GM10248 (cell line): ENCODE data around the gene ANKEF1.

ENCODE experiments used
- CTCF ChIA-PET: fragments of 300-600 bp; sonication (Branson Sonifier 250); formaldehyde crosslinking; extraction: SDS; loops from one replicate; lab custom pipeline; 2021; ENCODE audit warnings: antibody characterized with exemption; lab: Yijun Ruan, JAX
- POLR2A ChIA-PET: fragments of 350-650 bp; sonication (Branson Sonifier 250); formaldehyde crosslinking; extraction: SDS; loops from one replicate; lab custom pipeline; 2020; ENCODE audit warnings: antibody characterized with exemption; lab: Yijun Ruan, JAX
- DNase-seq: peaks from one replicate; pipeline ENCODE4 v3.0.0; 2012; ENCODE audit errors: extremely low spot score
- CTCF ChIP-seq: IDR thresholded peaks from 2 replicates; pipeline ENCODE4 v1.5.1; 2012; ENCODE audit warnings: mild to moderate bottlenecking, low read depth; ENCODE audit errors: extremely low read depth, missing control alignments, control extremely low read depth

The ANKEF1 gene

GRCh38 chr20:10077081-10077471 is 42.3 kb downstream of the ANKEF1 start:
- POLR2A ChIA-PET: no interaction called here
- no peak for TF ChIP-seq CTCF
- CTCF ChIA-PET: interaction anchor here (0.8 to 4.8 kb wide), 7 partner anchors 9 to 99 kb away, joined by 3 to 32 read pairs (median 3); no protein-coding TSS in a partner anchor
- DNase-seq: no peak

GRCh38 chr20:10077886-10078285 is 43.1 kb downstream of the ANKEF1 start:
- POLR2A ChIA-PET: no interaction called here
- CTCF ChIA-PET: interaction anchor here (1.5 to 4.8 kb wide), 5 partner anchors 13 to 30 kb away, joined by 3 to 32 read pairs (median 4); no protein-coding TSS in a partner anchor
- no peak for TF ChIP-seq CTCF
- DNase-seq: no peak

- CTCF ChIA-PET: interaction anchor here (1.5 to 4.8 kb wide), 4 partner anchors 12 to 31 kb away, joined by 3 to 32 read pairs (median 4); no protein-coding TSS in a partner anchor
- DNase-seq: no peak
- POLR2A ChIA-PET: no interaction called here
- TF ChIP-seq CTCF: no peak
These were observed 43.6 kb downstream of the ANKEF1 start for GRCh38 chr20:10078403-10078802.

- POLR2A ChIA-PET: no interaction called here
These were observed 45.2 kb downstream of the ANKEF1 start for GRCh38 chr20:10079964-10080363.

GRCh38 chr20:10080574-10080973 is 45.8 kb downstream of the ANKEF1 start:
- ChIA-PET CTCF (interaction anchor here (4.8 kb wide), 1 partner anchor 10 kb away, joined by 32 read pairs; no protein-coding TSS in a partner anchor), POLR2A (no interaction called here)
- no peak for DNase-seq
- no peak for TF ChIP-seq CTCF

More at GRCh38 chr20:10079964-10080363, 45.2 kb downstream of the ANKEF1 start:
- CTCF ChIA-PET: interaction anchor here (4.8 kb wide), 1 partner anchor 11 kb away, joined by 32 read pairs; no protein-coding TSS in a partner anchor
- TF ChIP-seq CTCF: no peak
- no peak for DNase-seq

- POLR2A ChIA-PET: no interaction called here
- no peak for TF ChIP-seq CTCF
- no peak for DNase-seq
- CTCF ChIA-PET: interaction anchor here (0.7 to 6.1 kb wide), 19 partner anchors 8 to 682 kb away, joined by 3 to 38 read pairs (median 5); no protein-coding TSS in a partner anchor
These were observed 55.2 kb downstream of the ANKEF1 start for GRCh38 chr20:10089871-10090587.
